Measurements from ENCODE around the gene DPYSL5. TPM values are rescaled to one million over a fixed set of nuclear protein-coding genes. Genes with fewer than 3 reads are reported as not detected.
"Not testable (repeated sequence)": the region's sequence is repeated elsewhere in the genome, so short reads cannot be mapped to it uniquely, and the experiment has no call there.

DPYSL5 gene
- total RNA-seq, 2 experiments from 2014 or later, result not detected

GRCh38 chr2:26811791-26812694 is 35.9 kb upstream of the DPYSL5 start:
- DNase-seq (no peak), ATAC-seq (no peak)
- no peak overlapping the region for H3K4me3 Mint-ChIP-seq
- H3K27me3 Mint-ChIP-seq, result peaks cover 5% of the 10 kb centered on the region
- no peaks in the 10 kb centered on the region for H3K9me3 Mint-ChIP-seq
- TF ChIP-seq CTCF (IDR thresholded peaks at IDR 0.05), result no peak
- no peak overlapping the region for H3K27ac Mint-ChIP-seq
- ChIA-PET CTCF (interaction anchor here (1.6 kb wide), 1 partner anchor 34 kb away, joined by 5 read pairs; no protein-coding TSS in a partner anchor), POLR2A (interaction anchor here (0.6 kb wide), 1 partner anchor 25 kb away, joined by 3 read pairs; no protein-coding TSS in a partner anchor)
- no peaks in the 10 kb centered on the region for H3K36me3 Mint-ChIP-seq (ENCODE audit: low read depth)
- intact Hi-C loops (cut with micrococcal nuclease), result no loop called here
- peaks cover 25% of the 10 kb centered on the region for H3K4me1 Mint-ChIP-seq (ENCODE audit: low read depth)

GRCh38 chr2:26812731-26813130 is 35.2 kb upstream of the DPYSL5 start:
- no peak overlapping the region for H3K4me3 Mint-ChIP-seq
- H3K27me3 Mint-ChIP-seq, result peaks cover 5% of the 10 kb centered on the region
- no peaks in the 10 kb centered on the region for H3K9me3 Mint-ChIP-seq
- DNase-seq (no peak), ATAC-seq (no peak)
- no peaks in the 10 kb centered on the region for H3K36me3 Mint-ChIP-seq (ENCODE audit: low read depth)
- ChIA-PET CTCF (interaction anchor here (1.6 kb wide), 1 partner anchor 33 kb away, joined by 5 read pairs; no protein-coding TSS in a partner anchor), POLR2A (interaction anchor here (1.3 kb wide), 1 partner anchor 37 kb away, joined by 3 read pairs; no protein-coding TSS in a partner anchor)
- TF ChIP-seq CTCF (IDR thresholded peaks at IDR 0.05), result no peak
- peaks cover 25% of the 10 kb centered on the region for H3K4me1 Mint-ChIP-seq (ENCODE audit: low read depth)
- intact Hi-C loops (cut with micrococcal nuclease), result no loop called here
- H3K27ac Mint-ChIP-seq, result no peak overlapping the region

- ATAC-seq; H3K36me3 Mint-ChIP-seq (ENCODE audit: low read depth); H3K9me3 Mint-ChIP-seq; H3K27ac Mint-ChIP-seq; CTCF ChIA-PET; H3K4me3 Mint-ChIP-seq; intact Hi-C loops (cut with micrococcal nuclease); DNase-seq; H3K27me3 Mint-ChIP-seq: not testable (repeated sequence)
- POLR2A ChIA-PET, result interaction anchor here (1.3 kb wide), 1 partner anchor 39 kb away, joined by 3 read pairs; no protein-coding TSS in a partner anchor
- peaks cover 19% of the 10 kb centered on the region for H3K4me1 Mint-ChIP-seq (ENCODE audit: low read depth)
Measured at GRCh38 chr2:26814072-26814765, 33.7 kb upstream of the DPYSL5 start.

GRCh38 chr2:26816893-26817292 is 31.0 kb upstream of the DPYSL5 start:
- no peak overlapping the region for H3K4me3 Mint-ChIP-seq
- no peaks in the 10 kb centered on the region for H3K36me3 Mint-ChIP-seq (ENCODE audit: low read depth)
- CTCF ChIA-PET, result interaction anchor here (1.0 kb wide), 1 partner anchor 29 kb away, joined by 3 read pairs; no protein-coding TSS in a partner anchor
- no peak for TF ChIP-seq CTCF (IDR thresholded peaks at IDR 0.05)
- intact Hi-C loops (cut with micrococcal nuclease), result no loop called here
- H3K9me3 Mint-ChIP-seq, result no peaks in the 10 kb centered on the region
- ATAC-seq, result peak; percentile 55
- peak; percentile 18 for DNase-seq
- H3K27ac Mint-ChIP-seq, result no peak overlapping the region
- peaks cover 7% of the 10 kb centered on the region for H3K27me3 Mint-ChIP-seq
- POLR2A ChIA-PET, result no interaction called here
- peaks cover 2% of the 10 kb centered on the region for H3K4me1 Mint-ChIP-seq (ENCODE audit: low read depth)

GRCh38 chr2:26818255-26818654 is 29.7 kb upstream of the DPYSL5 start:
- ATAC-seq (no peak), DNase-seq (no peak)
- intact Hi-C loops (cut with micrococcal nuclease), result no loop called here
- H3K4me1 Mint-ChIP-seq (ENCODE audit: low read depth), result no peaks in the 10 kb centered on the region
- H3K27ac Mint-ChIP-seq, result no peak overlapping the region
- H3K36me3 Mint-ChIP-seq (ENCODE audit: low read depth), result no peaks in the 10 kb centered on the region
- TF ChIP-seq CTCF (IDR thresholded peaks at IDR 0.05), result no peak
- ChIA-PET POLR2A (no interaction called here), CTCF (interaction anchor here (1.5 kb wide), 1 partner anchor 27 kb away, joined by 7 read pairs; no protein-coding TSS in a partner anchor)
- no peak overlapping the region for H3K4me3 Mint-ChIP-seq
- peaks cover 7% of the 10 kb centered on the region for H3K27me3 Mint-ChIP-seq
- no peaks in the 10 kb centered on the region for H3K9me3 Mint-ChIP-seq
